Right atrium auricular region (tissue), 2 donors: Measurements from ENCODE around the gene GSS. TPM values are rescaled to one million over a fixed set of nuclear protein-coding genes. Genes with fewer than 3 reads are reported as not detected.

Experiments used
- DNase-seq: peaks from one replicate; pipeline ENCODE4 v3.0.0-alpha.2; 2019; ENCODE audit warnings: low spot score
- H3K27ac ChIP-seq, 2 donors: fragments of 200-600 bp; sonication (generic); 1 replicate in 1 of 2; 2 replicates in 1 of 2; pipeline ENCODE4 v1.5.1; 2016 to 2019
- H3K27me3 ChIP-seq, 2 donors: fragments of 200-600 bp; sonication (generic); one replicate each; pipeline versions ENCODE4 v1.5.1 to v1.6.0; 2017 to 2019
- H3K36me3 ChIP-seq: fragments of 200-600 bp; sonication (generic); one replicate; pipeline ENCODE4 v1.5.1; 2016
- H3K4me1 ChIP-seq, 2 donors: fragments of 200-600 bp; sonication (generic); one replicate each; pipeline versions ENCODE4 v1.5.1 to v1.6.0; 2017 to 2019
- H3K4me3 ChIP-seq, 2 donors: fragments of 200-600 bp; sonication (generic); 1 replicate in 1 of 2; 2 replicates in 1 of 2; pipeline ENCODE4 v1.5.1; 2017 to 2019; ENCODE audit warnings: mild to moderate bottlenecking in 1 of 2, moderate library complexity in 1 of 2
- H3K9me3 ChIP-seq, 2 donors: fragments of 200-600 bp; sonication (generic); one replicate each; pipeline ENCODE4 v1.5.1; 2019
- total RNA-seq, 2 donors: library from RNA; depleted of rRNA; stranded (reverse); fragments of >200 nt; gene quantifications; one replicate each; pipeline ENCODE4 v1.1.0, GENCODE V29; 2016
- TF ChIP-seq, protein P1 (sequence below), 2 donors: fragments of 200-600 bp; sonication (generic); IDR thresholded peaks; one replicate each; pipeline ENCODE4 v1.5.1; 2019; ENCODE audit warnings: antibody characterized with exemption in 2 of 2

Gene GSS
- total RNA-seq, 2 donors from 2014 or later = 23.0 to 38.3 TPM

DNA sequence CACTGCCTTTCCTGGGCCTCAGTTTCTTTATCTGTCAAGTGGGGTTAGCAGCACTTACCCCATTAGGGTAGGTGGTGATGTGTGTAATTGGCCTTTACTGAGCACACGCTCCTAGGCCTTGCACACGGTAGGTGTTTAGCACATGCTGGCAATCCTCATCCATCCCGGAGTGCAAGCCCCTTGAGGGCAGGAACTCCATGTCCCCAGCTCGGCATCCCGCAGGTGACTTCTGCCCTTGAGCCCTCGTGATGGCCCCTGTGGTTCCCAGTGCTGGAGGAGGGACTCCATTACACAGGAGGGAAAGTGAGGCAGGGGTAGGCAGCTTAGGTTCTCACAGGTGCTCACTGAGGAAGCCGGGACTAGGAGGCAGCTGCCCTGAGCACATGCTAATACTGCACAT is 40.1 kb upstream of the GSS start:
- Histone ChIP-seq H3K27me3 (no peaks in the 10 kb centered on the region), H3K4me3 (no peak overlapping the region), H3K9me3 (no peaks in the 10 kb centered on the region), H3K4me1 (peaks cover 0 to 5% of the 10 kb centered on the region in 2 donors), H3K36me3 (peaks cover 92% of the 10 kb centered on the region), H3K27ac (peak overlapping the region in 1 of 2 donors; percentile 24)
- TF ChIP-seq, protein P1, sequence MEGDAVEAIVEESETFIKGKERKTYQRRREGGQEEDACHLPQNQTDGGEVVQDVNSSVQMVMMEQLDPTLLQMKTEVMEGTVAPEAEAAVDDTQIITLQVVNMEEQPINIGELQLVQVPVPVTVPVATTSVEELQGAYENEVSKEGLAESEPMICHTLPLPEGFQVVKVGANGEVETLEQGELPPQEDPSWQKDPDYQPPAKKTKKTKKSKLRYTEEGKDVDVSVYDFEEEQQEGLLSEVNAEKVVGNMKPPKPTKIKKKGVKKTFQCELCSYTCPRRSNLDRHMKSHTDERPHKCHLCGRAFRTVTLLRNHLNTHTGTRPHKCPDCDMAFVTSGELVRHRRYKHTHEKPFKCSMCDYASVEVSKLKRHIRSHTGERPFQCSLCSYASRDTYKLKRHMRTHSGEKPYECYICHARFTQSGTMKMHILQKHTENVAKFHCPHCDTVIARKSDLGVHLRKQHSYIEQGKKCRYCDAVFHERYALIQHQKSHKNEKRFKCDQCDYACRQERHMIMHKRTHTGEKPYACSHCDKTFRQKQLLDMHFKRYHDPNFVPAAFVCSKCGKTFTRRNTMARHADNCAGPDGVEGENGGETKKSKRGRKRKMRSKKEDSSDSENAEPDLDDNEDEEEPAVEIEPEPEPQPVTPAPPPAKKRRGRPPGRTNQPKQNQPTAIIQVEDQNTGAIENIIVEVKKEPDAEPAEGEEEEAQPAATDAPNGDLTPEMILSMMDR (IDR thresholded peaks at IDR 0.05) = no peak
- DNase-seq = no peak

DNA sequence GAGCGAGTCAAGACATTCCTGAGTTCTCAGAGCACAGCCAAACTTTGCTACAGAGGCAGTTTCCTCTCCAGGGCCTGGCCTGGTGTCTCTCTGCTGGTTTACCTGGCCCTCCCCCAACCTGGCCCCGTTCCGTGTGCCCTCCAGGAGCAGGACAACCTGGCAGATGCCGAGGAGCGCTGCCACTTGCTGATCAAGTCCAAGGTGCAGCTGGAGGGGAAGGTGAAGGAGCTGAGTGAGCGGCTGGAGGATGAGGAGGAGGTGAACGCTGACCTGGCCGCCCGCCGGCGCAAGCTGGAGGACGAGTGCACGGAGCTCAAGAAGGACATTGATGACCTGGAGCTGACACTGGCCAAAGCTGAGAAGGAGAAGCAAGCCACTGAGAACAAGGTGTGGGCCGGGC is 39.6 kb upstream of the GSS start:
- Histone ChIP-seq H3K27me3 (no peaks in the 10 kb centered on the region), H3K4me1 (peaks cover 0 to 5% of the 10 kb centered on the region in 2 donors), H3K36me3 (peaks cover 92% of the 10 kb centered on the region), H3K9me3 (no peaks in the 10 kb centered on the region), H3K4me3 (no peak overlapping the region), H3K27ac (peak overlapping the region in 1 of 2 donors; percentile 24)
- TF ChIP-seq, protein P1 (IDR thresholded peaks at IDR 0.05) = no peak
- DNase-seq = no peak

DNA sequence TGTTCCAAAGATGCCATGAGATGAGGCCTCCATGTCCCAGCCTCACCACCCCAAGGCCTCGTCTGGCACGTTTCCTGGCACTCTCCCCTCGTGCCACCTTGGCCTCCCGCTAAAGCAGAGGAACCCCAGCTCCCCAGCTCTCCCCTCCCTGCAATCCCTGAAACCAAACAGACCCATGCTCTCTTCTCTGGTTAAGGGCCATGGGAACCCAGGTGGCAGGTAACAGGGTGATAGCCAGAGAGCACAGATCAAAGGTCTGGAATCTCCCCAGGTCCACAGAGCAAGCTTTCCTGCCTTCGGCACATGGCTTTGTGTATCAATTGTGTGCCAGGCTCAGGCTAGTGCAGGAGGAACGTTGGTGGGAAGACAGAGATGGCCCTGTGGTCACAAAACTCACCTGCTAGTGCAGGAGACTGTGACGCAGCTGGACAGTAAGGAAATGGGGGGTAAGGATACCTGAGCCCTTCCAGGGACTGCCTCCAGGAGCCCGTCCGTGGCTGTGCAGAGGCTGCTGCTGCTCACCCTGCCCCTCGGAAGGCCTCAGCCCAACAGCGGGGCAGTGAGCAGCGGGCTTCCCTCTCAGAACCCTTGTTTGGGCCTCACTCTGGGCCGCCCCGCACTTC is 39.0 kb upstream of the GSS start:
- peaks cover 0 to 5% of the 10 kb centered on the region in 2 donors for H3K4me1 ChIP-seq
- H3K27me3 ChIP-seq = no peaks in the 10 kb centered on the region
- TF ChIP-seq, protein P1 (IDR thresholded peaks at IDR 0.05) = no peak
- H3K4me3 ChIP-seq = no peak overlapping the region
- DNase-seq = no peak
- peak overlapping the region in 1 of 2 donors; percentile 24 for H3K27ac ChIP-seq
- H3K36me3 ChIP-seq = peaks cover 92% of the 10 kb centered on the region
- no peaks in the 10 kb centered on the region for H3K9me3 ChIP-seq

DNA sequence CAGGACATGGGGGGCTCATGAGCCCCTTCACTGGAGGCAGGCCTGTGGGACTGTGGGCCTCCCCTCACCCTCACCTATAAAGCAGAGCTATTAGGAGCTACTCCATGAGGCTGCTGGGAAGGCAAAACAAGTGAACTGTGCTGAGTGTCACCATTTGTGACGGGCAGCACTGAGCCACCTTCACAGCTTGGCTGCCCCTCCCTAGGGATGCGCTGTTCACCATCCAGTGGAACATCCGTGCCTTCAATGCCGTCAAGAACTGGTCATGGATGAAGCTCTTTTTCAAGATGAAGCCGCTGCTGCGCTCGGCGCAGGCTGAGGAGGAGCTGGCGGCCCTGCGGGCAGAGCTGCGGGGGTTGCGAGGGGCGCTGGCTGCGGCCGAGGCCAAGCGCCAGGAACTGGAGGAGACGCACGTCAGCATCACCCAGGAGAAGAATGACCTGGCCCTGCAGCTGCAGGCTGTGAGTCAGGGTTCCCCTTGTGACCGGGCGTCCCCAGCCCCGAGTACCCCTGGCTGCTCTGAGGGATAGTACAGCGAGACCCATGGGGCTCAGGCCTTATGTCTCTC is 38.4 kb upstream of the GSS start:
- Histone ChIP-seq H3K36me3 (peaks cover 92% of the 10 kb centered on the region), H3K4me3 (no peak overlapping the region), H3K27ac (peak overlapping the region in 1 of 2 donors; percentile 37), H3K27me3 (no peaks in the 10 kb centered on the region), H3K4me1 (peaks cover 0 to 5% of the 10 kb centered on the region in 2 donors), H3K9me3 (no peaks in the 10 kb centered on the region)
- no peak for DNase-seq
- TF ChIP-seq, protein P1 (IDR thresholded peaks at IDR 0.05) = no peak

DNA sequence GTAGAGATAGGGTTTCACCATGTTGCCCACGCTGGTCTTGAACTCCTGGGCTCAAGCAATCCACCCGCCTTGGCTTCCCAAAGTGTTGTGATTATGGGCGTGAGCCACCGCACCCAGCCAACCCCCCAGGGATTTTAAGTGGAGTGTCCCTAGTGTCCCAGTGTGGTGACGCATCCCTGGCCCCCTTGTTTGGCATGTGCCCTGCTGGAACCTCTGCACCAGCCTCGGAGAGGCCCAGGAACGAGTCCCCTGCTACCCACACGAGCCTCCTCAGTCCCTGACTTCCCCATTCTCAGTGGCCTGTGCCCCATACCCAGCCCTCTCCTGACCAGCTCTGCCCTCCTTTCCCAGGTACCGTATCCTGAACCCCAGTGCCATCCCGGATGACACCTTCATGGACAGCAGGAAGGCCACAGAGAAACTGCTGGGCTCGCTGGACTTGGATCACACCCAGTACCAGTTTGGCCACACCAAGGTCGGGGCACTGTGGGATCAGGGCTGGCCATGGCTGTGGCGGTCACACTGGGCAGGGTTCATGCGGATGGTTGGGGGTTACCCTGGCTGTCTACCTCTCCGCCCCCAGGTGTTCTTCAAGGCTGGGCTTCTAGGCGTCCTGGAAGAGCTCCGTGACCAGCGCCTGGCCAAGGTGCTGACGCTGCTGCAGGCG is 37.3 kb upstream of the GSS start:
- TF ChIP-seq, protein P1 (IDR thresholded peaks at IDR 0.05) = no peak
- Histone ChIP-seq H3K27me3 (no peaks in the 10 kb centered on the region), H3K36me3 (peaks cover 84% of the 10 kb centered on the region), H3K9me3 (no peaks in the 10 kb centered on the region), H3K4me1 (peaks cover 0 to 11% of the 10 kb centered on the region in 2 donors), H3K4me3 (no peak overlapping the region), H3K27ac (peak overlapping the region; percentile 34 to 37)
- DNase-seq = no peak
